NOMO-1 treated with dmso at 0.1 percent for 144 hours (cell line): ENCODE measurements around the gene SULF2.
A peak's percentile ranks its signal among the peaks of the same experiment; 100 is the strongest.

Experiments
- DNase-seq: peaks from one replicate; lab custom pipeline; 2025; ENCODE audit not compliant: unreplicated experiment; lab: John Stamatoyannopoulos, UW

Gene SULF2

DNA sequence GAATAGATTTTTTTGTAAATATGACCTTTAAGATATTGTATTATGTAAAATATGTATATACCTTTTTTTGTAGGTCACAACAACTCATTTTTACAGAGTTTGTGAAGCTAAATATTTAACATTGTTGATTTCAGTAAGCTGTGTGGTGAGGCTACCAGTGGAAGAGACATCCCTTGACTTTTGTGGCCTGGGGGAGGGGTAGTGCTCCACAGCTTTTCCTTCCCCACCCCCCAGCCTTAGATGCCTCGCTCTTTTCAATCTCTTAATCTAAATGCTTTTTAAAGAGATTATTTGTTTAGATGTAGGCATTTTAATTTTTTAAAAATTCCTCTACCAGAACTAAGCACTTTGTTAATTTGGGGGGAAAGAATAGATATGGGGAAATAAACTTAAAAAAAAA is 130.9 kb downstream of the SULF2 start:
- DNase-seq, result no peak

DNA sequence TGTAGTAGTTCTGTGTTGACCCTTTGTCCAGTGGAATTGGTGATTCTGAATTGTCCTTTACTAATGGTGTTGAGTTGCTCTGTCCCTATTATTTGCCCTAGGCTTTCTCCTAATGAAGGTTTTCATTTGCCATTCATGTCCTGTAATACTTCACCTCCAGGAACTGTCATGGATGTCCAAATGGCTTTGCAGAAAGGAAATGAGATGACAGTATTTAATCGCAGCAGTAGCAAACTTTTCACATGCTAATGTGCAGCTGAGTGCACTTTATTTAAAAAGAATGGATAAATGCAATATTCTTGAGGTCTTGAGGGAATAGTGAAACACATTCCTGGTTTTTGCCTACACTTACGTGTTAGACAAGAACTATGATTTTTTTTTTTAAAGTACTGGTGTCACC is 131.4 kb downstream of the SULF2 start:
- DNase-seq, result no peak

DNA sequence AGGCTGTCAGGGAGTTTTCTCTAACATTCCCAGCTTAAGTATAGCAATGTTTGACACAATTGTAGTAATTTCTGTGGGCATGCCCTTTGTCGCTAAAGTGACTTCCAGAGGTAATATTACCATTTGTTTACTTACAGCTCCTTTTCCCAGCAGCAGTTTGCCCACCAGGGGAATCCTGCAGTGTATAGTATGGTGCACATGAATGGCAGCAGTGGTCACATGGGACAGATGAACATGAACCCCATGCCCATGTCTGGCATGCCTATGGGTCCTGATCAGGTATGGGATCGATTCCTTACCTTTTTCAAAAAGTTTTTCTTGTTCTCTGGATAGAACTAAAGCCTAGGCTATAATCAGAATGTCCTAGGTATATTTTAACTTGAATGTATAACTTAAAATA is 132.5 kb downstream of the SULF2 start:
- DNase-seq, result no peak

DNA sequence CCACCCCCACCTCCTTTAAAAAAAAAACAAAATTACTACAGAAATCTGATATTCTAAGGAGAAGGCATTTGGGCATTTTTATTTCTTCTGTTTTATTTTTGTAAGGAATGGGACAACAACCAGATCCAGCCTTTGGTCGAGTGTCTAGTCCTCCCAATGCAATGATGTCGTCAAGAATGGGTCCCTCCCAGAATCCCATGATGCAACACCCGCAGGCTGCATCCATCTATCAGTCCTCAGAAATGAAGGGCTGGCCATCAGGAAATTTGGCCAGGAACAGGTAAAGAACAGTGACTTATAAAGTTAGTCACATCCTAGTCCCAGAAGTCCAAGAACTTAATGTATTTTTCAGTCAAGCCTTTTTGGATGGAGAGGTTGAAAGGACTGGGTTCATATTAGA is 133.0 kb downstream of the SULF2 start:
- no peak for DNase-seq

DNA sequence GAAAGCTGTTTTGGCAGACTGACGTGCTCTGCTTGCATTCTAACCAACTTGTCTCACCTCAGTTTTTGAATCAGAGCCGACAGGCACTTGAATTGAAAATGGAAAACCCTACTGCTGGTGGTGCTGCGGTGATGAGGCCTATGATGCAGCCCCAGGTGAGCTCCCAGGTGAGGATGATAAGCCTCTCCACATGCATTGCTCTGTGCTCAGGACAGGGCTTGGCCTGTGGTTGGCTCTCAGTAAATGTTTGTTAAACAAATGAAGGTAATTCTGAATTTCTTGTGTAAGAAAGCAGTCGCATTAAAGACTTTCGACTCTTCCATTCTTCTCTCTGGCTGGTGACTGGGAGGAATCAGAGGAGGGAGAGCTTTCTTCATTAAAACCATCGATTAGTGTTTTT is 136.3 kb downstream of the SULF2 start:
- no peak for DNase-seq

DNA sequence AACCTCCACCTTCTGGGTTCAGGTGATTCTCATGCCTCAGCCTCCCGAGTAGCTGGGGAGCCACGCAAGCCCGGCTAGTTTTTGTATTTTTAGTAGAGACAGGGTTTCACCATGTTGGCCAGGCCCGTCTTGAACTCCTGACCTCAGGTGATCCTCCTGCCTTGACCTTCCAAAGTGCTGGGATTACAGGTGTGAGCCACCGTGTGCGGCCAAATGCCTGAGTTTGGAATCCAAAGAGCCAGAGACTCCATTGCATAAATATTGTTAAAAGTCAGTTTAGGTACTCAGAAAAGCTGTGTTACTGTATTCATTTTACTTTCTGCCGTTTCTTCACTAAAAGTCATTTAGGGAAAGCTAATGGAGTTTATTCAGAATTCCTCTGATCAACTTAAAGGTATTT is 137.3 kb downstream of the SULF2 start:
- DNase-seq, result no peak

DNA sequence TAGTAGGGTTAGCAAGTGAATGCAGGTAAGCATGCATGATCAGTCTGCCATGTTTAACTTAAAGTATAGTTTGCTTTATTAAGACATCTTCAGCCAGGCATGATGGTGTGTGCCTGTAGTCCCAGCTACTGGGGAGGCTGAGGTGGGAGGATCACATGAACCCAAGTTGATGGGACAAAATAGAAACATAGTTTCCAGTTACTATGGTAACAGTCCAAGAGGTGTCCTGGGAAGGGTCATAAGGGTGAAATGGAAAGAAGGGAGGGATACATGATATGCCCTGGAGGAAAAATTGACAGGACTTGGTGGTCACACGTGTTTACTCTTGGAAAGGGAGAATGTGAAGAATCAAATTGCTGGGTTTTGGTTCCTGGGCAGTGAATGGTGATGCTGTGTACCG is 139.6 kb downstream of the SULF2 start:
- no peak for DNase-seq

DNA sequence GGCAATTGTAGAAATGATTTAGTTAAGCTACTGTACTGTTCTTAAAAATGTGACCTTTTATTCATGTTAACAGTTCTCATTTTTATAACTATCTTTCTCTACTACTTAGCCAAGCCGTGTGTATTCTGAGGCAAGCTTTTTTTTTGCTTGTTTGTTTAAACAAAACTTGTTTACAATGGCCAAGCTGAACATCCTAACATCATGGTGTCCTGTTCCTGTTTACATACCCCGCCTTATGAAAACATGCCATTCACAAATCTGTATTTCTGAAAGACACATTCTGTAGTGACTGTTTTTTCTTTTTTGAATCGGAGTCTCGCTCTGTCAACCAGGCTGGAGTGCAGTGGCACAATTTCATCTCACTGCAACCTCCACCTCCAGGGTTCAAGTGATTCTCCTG is 142.7 kb downstream of the SULF2 start:
- DNase-seq, result no peak

DNA sequence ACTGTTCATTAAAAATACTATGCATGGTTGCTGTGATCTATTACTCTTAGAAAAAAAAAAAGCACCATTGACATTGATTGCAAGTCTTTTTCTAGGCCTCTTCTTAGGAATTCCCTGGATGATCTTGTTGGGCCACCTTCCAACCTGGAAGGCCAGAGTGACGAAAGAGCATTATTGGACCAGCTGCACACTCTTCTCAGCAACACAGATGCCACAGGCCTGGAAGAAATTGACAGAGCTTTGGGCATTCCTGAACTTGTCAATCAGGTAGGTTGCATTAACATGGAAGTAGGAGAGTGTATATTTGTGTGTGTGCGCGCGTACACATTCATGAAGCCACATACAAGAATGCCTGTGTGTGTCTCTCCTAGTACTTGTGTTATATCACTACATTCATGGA is 143.2 kb downstream of the SULF2 start:
- DNase-seq, result no peak

DNA sequence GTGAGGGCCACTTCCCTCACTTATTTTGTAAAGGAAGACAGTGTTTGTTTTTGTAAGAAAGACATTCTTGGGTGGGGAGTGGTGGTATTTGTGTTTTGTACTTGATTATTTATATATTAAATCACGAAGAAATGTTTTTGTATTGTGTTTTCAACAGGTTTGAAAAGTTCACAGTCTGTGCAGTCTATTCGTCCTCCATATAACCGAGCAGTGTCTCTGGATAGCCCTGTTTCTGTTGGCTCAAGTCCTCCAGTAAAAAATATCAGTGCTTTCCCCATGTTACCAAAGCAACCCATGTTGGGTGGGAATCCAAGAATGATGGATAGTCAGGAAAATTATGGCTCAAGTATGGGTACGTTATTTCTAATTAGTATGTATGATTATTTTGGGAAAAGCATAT is 146.4 kb downstream of the SULF2 start:
- no peak for DNase-seq

DNA sequence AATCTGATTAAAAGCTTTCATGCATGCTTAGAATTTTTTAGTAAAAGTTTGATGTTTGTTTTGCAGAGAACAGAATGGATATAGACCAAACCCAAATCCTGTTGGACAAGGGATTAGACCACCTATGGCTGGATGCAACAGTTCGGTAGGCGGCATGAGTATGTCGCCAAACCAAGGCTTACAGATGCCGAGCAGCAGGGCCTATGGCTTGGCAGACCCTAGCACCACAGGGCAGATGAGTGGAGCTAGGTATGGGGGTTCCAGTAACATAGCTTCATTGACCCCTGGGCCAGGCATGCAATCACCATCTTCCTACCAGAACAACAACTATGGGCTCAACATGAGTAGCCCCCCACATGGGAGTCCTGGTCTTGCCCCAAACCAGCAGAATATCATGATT is 150.0 kb downstream of the SULF2 start:
- no peak for DNase-seq

DNA sequence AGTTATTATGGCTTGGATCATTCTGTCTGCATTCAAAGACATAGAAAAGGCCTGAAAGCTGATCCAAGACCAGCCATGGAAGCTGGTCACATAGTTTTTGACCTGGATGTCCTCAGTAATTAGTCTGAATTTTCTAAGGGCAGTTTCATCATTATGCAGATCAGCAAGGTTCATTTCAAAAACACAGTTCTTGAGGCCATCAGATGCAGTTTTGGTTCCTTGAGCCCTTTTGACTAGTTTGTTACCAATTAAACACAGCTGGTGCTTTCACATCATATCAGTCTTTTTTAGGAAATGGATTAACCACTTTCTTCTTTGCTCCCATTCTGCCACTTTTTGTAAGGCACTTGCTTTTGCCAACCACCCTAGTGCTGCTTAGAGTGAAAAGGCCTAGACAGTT is 154.2 kb downstream of the SULF2 start:
- DNase-seq, result no peak

DNA sequence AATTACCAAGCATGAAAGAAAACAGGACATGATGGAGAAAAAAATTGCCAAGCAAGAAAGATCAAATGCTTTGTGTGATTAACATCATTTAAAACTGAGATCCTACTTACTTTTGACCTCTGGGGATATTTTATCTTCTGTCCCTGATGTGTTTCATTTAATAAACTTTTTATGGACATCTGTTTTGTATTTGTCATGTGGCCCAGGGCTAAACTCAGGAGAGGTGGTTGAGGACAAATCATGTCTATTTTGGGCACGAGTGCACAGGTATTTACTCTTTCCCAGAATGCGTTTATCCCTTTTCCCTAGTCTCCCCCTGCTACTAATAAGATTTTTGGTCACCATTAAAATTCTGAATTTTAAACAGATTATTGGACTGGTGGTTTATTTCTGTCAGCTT is 155.4 kb downstream of the SULF2 start:
- DNase-seq, result no peak

DNA sequence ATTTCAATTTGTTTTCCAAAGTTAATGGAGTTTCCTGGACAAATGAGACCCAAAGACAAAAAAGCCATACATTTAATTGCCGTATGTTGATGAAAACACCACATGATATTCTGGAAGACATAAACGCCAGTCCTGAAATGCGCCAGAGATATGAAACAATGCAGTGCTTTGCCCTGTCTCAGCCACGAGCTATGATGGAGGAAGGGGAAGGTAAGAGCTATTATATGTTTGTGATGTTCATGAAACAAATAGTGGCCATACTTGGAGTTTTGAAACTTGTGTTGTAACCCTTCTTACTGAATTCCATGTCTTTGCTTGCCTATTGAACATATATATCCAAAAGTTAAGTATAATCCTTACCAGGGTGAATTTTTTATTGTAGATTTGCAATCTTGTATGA is 157.7 kb downstream of the SULF2 start:
- DNase-seq, result no peak

DNA sequence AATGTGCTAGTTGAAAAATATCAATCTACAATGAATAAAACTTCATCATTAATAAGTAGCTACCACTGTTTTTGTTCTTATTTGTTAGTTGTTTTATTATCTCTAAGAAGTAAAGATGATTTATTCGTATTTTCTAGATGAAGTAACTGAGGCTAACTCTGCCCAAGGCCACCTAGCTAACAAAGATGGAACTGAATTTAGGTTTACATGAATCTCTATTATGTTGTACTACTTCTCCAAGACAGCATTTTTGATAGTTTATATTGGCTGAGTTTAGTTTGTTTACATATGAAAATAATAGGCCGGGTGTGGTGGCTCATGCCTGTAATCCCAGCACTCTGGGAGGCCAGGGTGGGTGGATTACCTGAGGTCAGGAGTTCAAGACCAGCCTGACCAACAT is 162.1 kb downstream of the SULF2 start:
- no peak for DNase-seq

DNA sequence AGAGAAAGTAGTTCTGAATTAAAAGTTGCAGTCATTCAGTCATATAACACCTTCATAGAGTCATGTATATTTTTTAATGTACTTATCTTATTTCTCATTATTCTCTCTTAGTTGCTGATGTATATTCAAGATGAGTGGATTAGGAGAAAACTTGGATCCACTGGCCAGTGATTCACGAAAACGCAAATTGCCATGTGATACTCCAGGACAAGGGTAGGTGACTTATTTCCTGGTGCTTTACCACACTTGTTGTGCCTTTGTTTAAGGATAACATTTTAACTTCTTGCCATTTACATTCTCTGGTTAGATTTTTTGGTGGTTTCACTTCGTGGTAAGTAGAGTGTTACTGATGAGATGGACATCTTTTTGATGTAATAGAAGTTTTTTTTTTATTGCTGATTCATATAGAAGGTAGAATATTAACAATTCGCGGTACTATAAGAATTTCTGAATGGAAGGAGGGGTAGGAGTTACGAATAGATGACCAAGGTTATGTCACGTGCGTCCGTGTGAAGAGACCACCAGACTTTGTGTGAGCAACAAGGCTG is 163.1 kb downstream of the SULF2 start:
- no peak for DNase-seq

DNA sequence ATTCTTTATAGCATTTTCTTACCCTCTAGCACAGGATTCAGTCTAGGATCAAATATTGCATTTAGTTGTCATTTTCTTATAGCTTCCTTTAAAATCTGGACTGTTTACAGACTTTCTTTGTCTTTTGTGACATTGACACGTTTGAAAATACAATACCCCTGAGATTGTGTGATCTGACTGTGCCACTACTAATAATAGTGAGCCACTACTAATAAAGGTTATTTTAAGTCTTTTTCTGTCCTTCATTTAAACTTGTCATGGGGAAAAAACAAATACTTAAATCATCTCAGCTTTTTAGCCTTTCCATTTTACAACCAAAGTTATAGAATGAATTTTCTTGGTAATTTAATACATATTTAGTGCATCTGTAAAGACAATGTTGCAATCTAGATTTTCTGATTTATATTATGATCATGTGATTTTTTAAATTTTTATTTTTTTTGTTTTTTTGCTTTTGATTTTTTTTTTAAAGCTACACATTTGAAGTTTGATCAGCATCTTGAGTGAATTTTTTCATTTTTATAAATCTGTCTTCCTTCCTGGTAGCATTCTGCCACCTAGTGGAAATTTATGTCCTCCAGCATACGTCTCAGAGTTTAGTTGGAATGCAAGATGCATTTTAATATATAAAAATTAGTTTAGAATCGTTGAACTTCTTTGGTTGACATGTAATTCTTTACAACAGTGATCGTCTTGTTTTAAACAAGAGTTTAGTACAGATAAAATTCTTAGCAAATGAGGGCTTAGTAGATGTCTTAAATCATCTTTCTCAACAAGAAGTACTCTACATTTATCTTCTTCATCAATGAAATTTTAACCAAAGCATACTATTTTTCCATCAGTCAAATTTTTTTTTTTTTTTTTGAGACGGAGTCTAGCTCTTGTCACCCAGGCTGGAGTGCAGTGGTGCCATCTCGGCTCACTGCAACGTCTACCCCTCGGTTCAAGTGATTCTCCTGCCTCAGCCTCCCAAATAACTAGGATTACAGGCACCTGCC is 164.2 kb downstream of the SULF2 start:
- DNase-seq, result peak; percentile 2

DNA sequence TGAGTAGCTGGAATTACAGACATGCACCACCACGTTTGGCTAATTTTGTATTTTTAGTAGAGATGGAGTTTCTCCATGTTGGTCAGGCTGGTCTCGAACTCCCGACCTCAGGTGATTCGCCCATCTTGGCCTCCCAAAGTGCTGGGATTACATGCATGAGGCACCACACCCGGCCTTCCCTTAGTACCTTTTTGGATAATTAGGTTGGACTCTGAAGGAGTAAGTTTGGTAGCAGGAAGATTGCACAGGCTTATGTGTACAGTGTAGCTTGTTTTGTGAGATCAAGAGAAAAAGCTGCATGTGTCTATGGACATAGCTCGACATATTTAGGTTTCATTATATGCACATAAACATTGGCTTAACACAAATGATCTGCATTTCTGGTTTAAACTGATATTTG is 166.8 kb downstream of the SULF2 start:
- DNase-seq, result no peak

DNA sequence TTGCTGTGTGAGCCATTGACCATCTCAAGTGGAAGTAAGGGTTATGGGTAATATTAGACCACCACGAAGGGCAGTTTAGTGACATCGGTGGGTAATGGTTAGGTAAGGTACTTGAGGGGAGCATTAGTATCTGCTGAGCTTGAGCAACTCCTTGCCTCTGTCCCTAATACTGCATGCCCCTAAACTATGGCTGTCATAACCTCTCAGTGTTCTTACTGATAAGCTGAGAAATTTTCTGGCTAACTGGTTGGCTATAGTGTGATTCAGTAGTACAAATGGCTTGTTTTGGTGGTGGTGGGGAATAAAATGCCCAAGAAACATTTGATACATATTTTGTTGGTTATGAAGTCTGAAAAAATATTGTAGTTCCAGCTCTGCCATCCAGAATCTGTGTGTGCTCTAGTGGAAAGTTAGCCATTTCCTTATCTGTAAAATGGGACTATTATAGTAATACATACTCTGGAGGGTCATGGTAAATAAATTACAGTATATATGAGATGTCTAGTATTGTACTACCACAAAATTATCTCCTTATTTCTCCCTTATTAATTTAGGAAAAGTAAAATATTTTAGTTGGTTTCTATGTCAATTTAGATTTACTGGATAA is 170.5 kb downstream of the SULF2 start:
- DNase-seq, result no peak

DNA sequence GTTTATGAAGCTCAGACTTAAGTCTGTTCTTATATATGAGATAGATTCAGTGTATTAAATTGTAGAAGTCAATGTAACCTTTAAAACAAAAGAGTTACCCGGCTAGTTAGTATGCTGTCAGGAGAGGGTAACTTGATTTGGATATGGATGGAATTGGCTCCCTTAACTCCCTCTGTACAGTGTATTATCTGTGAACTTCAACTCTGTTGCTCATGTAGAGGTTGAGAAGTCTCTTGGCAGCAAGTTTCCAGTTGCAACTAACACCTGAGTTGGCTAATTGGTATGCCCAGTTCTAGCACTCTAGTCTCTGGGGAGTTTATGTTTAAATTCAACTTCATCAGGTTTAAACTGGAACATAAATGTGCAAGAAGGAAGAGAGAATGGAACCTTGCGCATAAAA is 172.6 kb downstream of the SULF2 start:
- no peak for DNase-seq

DNA sequence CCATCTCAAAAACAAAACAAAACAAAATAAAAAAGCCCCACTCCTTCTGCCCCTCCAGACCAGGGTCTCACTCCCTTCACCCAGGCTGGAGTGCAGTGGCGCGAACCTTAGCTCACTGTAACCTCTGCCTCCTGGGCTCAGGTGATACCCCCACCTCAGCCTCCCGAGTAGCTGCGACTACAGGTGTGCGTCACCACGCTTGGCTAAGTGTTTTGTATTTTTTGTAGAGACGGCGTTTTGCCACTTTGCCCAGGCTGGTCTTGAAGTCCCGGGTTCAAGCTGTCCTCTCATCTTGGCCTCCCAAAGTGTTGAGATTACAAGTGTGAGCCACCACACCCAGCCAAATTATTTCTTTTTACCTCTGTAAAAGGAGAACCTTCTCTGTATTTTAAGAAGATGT is 173.5 kb downstream of the SULF2 start:
- no peak for DNase-seq

DNA sequence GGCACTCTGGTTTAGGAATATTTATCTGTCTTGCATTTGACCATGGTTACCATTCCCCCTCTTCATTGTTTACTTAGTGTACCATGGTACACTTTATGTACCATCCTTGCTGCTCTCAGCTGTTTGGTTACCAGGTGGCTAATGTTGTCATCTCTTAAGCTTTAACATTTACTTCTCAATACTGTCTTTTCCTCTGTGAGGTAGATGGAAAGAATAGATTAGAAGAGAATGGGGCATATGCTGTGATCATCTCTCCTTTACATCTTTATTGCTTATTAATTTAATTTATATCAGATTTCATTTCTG is 174.4 kb downstream of the SULF2 start:
- no peak for DNase-seq
